ENCODE data around the gene RHCE.
A peak's percentile ranks its signal among the peaks of the same experiment; 100 is the strongest.
"Not testable (repeated sequence)": the region's sequence is repeated elsewhere in the genome, so short reads cannot be mapped to it uniquely, and the experiment has no call there.

The RHCE gene

GRCh38 chr1:25338188-25338981, 82.2 kb downstream of the RHCE start, which contains the start of gene TMEM50A:
TSS of gene TMEM50A (plus strand) at chr1:25338334. CDS start at chr1:25340487, 2,153 bp downstream.
- Histone ChIP-seq H3K9me3 (no peaks in the 10 kb centered on the region), H3K4me3 (peak within 1 kb of the TSS; percentile 92), H3K36me3 (replicated peaks) (peaks cover 8% of the 10 kb centered on the region), H3K4me1 (peaks cover 17% of the 10 kb centered on the region), H3K27me3 (ENCODE audit: low read depth) (no peaks in the 10 kb centered on the region)
- in situ Hi-C loops (cut with MboI; ENCODE audit: low sequenced_read_pairs), result no loop called here
- DNase-seq (ENCODE audit: low spot score in 2 of 2), result peak; percentile 73 to 91

- Histone ChIP-seq H3K4me1 (peaks cover 15% of the 10 kb centered on the region), H3K4me3 (peak overlapping the region; percentile 92)
- DNase-seq (ENCODE audit: low spot score in 2 of 2); H3K36me3 ChIP-seq (replicated peaks); in situ Hi-C loops (cut with MboI; ENCODE audit: low sequenced_read_pairs); H3K27me3 ChIP-seq (ENCODE audit: low read depth); H3K9me3 ChIP-seq: not testable (repeated sequence)
Measured at GRCh38 chr1:25337483-25338187, 83.0 kb downstream of the RHCE start.

GRCh38 chr1:25336922-25337354, 83.7 kb downstream of the RHCE start:
- H3K36me3 ChIP-seq (replicated peaks); H3K9me3 ChIP-seq; H3K27me3 ChIP-seq (ENCODE audit: low read depth); in situ Hi-C loops (cut with MboI; ENCODE audit: low sequenced_read_pairs): not testable (repeated sequence)
- Histone ChIP-seq H3K4me3 (peak overlapping the region; percentile 52), H3K4me1 (peaks cover 15% of the 10 kb centered on the region)
- peak in 1 of 2 experiments; percentile 64 for DNase-seq (ENCODE audit: low spot score in 2 of 2)

GRCh38 chr1:25329950-25330349, 90.7 kb downstream of the RHCE start:
- H3K9me3 ChIP-seq; DNase-seq (ENCODE audit: low spot score in 2 of 2); H3K4me3 ChIP-seq; H3K4me1 ChIP-seq; H3K36me3 ChIP-seq (replicated peaks); H3K27me3 ChIP-seq (ENCODE audit: low read depth); in situ Hi-C loops (cut with MboI; ENCODE audit: low sequenced_read_pairs): not testable (repeated sequence)

- H3K36me3 ChIP-seq (replicated peaks); H3K4me3 ChIP-seq; in situ Hi-C loops (cut with MboI; ENCODE audit: low sequenced_read_pairs); H3K27me3 ChIP-seq (ENCODE audit: low read depth); H3K9me3 ChIP-seq; DNase-seq (ENCODE audit: low spot score in 2 of 2); H3K4me1 ChIP-seq: not testable (repeated sequence)
Measured at GRCh38 chr1:25329336-25329735, 91.3 kb downstream of the RHCE start.

- H3K9me3 ChIP-seq; H3K4me3 ChIP-seq; H3K36me3 ChIP-seq (replicated peaks); H3K27me3 ChIP-seq (ENCODE audit: low read depth); DNase-seq (ENCODE audit: low spot score in 2 of 2); H3K4me1 ChIP-seq; in situ Hi-C loops (cut with MboI; ENCODE audit: low sequenced_read_pairs): not testable (repeated sequence)
Measured at GRCh38 chr1:25328791-25329185, 91.8 kb downstream of the RHCE start.

- H3K4me3 ChIP-seq; H3K9me3 ChIP-seq; H3K36me3 ChIP-seq (replicated peaks); H3K27me3 ChIP-seq (ENCODE audit: low read depth); H3K4me1 ChIP-seq; DNase-seq (ENCODE audit: low spot score in 2 of 2); in situ Hi-C loops (cut with MboI; ENCODE audit: low sequenced_read_pairs): not testable (repeated sequence)
Measured at GRCh38 chr1:25327864-25328790, 92.5 kb downstream of the RHCE start.

GRCh38 chr1:25324407-25324806, 96.2 kb downstream of the RHCE start:
- DNase-seq (ENCODE audit: low spot score in 2 of 2); H3K36me3 ChIP-seq (replicated peaks); H3K4me3 ChIP-seq; H3K4me1 ChIP-seq; H3K27me3 ChIP-seq (ENCODE audit: low read depth); H3K9me3 ChIP-seq; in situ Hi-C loops (cut with MboI; ENCODE audit: low sequenced_read_pairs): not testable (repeated sequence)

- in situ Hi-C loops (cut with MboI; ENCODE audit: low sequenced_read_pairs); DNase-seq (ENCODE audit: low spot score in 2 of 2); H3K9me3 ChIP-seq; H3K4me3 ChIP-seq; H3K27me3 ChIP-seq (ENCODE audit: low read depth); H3K36me3 ChIP-seq (replicated peaks); H3K4me1 ChIP-seq: not testable (repeated sequence)
Measured at GRCh38 chr1:25322127-25322526, 98.5 kb downstream of the RHCE start.

- H3K4me3 ChIP-seq; H3K9me3 ChIP-seq; H3K36me3 ChIP-seq (replicated peaks); in situ Hi-C loops (cut with MboI; ENCODE audit: low sequenced_read_pairs); H3K27me3 ChIP-seq (ENCODE audit: low read depth); DNase-seq (ENCODE audit: low spot score in 2 of 2); H3K4me1 ChIP-seq: not testable (repeated sequence)
Measured at GRCh38 chr1:25320314-25320938, 100.2 kb downstream of the RHCE start.

- H3K27me3 ChIP-seq (ENCODE audit: low read depth); H3K4me3 ChIP-seq; in situ Hi-C loops (cut with MboI; ENCODE audit: low sequenced_read_pairs); DNase-seq (ENCODE audit: low spot score in 2 of 2); H3K4me1 ChIP-seq; H3K36me3 ChIP-seq (replicated peaks); H3K9me3 ChIP-seq: not testable (repeated sequence)
Measured at GRCh38 chr1:25312806-25313470, 107.7 kb downstream of the RHCE start.
